ENCODE results near the gene SLC4A2. TPM values are rescaled to one million over a fixed set of nuclear protein-coding genes. Genes with fewer than 3 reads are reported as not detected.
A peak's percentile ranks its signal among the peaks of the same experiment; 100 is the strongest.

The SLC4A2 gene
- polyA plus RNA-seq, 3 donors = 21.6 to 132 (median 23.8) TPM

DNA sequence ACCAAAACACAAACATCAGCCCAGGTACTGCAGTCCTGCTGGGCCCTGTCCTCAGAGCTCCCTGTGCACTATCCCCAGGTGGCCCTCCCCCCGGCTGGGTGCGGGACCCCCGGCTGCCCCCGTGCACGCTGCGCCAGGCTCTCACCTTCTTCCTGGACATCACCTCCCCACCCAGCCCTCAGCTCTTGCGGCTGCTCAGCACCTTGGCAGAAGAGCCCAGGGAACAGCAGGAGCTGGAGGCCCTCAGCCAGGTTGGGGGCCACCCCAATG lies 49.4 kb upstream of the SLC4A2 start:
- H3K4me1 Mint-ChIP-seq = peaks cover 47% of the 10 kb centered on the region
- H3K4me3 Mint-ChIP-seq = no peak overlapping the region
- DNase-seq = no peak
- Histone ChIP-seq H3K4me3 (replicated peaks in 1 of 3; ENCODE audit: low read depth in 2 of 3, low read length in 3 of 3) (no peak overlapping the region), H3K4me1 (ENCODE audit: control insufficient read depth in 1 of 2, insufficient read depth in 2 of 2, low read length in 2 of 2) (peaks cover 34 to 52% of the 10 kb centered on the region in 2 donors), H2AFZ (ENCODE audit: insufficient read depth, low read depth, low read length, poor library complexity, severe bottlenecking) (peak overlapping the region; percentile 46), H3K9me3 (replicated peaks in 1 of 2; ENCODE audit: control insufficient read depth in 1 of 2, insufficient read depth in 1 of 2, low read length in 2 of 2) (peaks cover 0 to 4% of the 10 kb centered on the region in 2 donors), H3K27me3 (ENCODE audit: control insufficient read depth in 2 of 2, insufficient read depth in 2 of 2, low read length in 2 of 2) (peaks cover 2 to 43% of the 10 kb centered on the region in 2 donors), H3K79me2 (ENCODE audit: insufficient read depth, low read length) (no peaks in the 10 kb centered on the region), H3K36me3 (replicated peaks in 1 of 2; ENCODE audit: control insufficient read depth in 1 of 2, insufficient read depth in 2 of 2, low read length in 2 of 2) (no peaks in the 10 kb centered on the region), H3K27ac (ENCODE audit: low read depth in 1 of 2, low read length in 2 of 2) (no peak overlapping the region), H4K20me1 (ENCODE audit: insufficient read depth, low read length) (no peaks in the 10 kb centered on the region), H3K9ac (ENCODE audit: insufficient read depth, low read length, poor library complexity, severe bottlenecking) (no peak overlapping the region), H3K4me2 (replicated peaks; ENCODE audit: extremely low read depth, low read length, poor library complexity, severe bottlenecking) (no peak overlapping the region)
- peaks cover 47 to 73% (median 49%) of the 10 kb centered on the region in 3 donors for H3K27me3 Mint-ChIP-seq (ENCODE audit: low read depth in 3 of 3)
- H3K27ac Mint-ChIP-seq = no peak overlapping the region
- 46% methylated on average over 4 of the region's 7 CpGs for WGBS (ENCODE audit: insufficient coverage)
- TF ChIP-seq, protein P1, sequence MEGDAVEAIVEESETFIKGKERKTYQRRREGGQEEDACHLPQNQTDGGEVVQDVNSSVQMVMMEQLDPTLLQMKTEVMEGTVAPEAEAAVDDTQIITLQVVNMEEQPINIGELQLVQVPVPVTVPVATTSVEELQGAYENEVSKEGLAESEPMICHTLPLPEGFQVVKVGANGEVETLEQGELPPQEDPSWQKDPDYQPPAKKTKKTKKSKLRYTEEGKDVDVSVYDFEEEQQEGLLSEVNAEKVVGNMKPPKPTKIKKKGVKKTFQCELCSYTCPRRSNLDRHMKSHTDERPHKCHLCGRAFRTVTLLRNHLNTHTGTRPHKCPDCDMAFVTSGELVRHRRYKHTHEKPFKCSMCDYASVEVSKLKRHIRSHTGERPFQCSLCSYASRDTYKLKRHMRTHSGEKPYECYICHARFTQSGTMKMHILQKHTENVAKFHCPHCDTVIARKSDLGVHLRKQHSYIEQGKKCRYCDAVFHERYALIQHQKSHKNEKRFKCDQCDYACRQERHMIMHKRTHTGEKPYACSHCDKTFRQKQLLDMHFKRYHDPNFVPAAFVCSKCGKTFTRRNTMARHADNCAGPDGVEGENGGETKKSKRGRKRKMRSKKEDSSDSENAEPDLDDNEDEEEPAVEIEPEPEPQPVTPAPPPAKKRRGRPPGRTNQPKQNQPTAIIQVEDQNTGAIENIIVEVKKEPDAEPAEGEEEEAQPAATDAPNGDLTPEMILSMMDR (IDR thresholded peaks at IDR 0.05) = no peak
- H3K36me3 Mint-ChIP-seq = peaks cover 0 to 5% of the 10 kb centered on the region in 2 donors
- intact Hi-C loops (cut with micrococcal nuclease) = loop anchor here in 1 of 2 donors (5.0 kb wide), 1 partner anchor 102 kb away; no protein-coding TSS in a partner anchor
- H3K9me3 Mint-ChIP-seq = peaks cover 0 to 5% (median 0%) of the 10 kb centered on the region in 7 donors

DNA sequence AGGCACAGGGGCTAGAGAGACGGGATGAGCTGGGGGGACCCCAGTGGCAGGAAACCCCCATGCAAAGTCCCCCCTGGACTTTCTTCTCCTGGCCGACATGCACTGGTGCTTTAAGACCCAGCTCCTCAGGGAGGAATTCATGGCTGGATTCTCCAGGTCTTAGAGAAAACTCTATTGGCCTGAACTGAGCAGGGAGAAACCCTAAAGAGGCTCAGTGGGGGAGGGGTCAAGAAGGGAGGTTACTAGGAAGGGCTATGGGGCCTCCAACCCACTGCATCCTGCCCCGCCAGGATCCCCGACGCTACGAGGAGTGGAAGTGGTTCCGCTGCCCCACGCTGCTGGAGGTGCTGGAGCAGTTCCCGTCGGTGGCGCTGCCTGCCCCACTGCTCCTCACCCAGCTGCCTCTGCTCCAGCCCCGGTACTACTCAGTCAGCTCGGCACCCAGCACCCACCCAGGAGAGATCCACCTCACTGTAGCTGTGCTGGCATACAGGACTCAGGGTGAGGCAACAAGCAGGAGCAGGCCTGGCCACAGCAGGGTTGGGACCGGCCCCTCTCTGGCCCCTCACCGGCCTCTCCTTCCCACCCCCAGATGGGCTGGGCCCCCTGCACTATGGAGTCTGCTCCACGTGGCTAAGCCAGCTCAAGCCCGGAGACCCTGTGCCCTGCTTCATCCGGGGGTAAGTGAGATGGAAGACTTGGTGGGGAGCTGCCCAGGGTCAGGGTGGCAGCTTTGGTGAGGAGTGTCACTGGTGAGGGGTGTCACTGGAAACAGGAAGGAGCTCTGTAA lies 48.9 kb upstream of the SLC4A2 start:
- H3K9me3 Mint-ChIP-seq = peaks cover 0 to 5% (median 0%) of the 10 kb centered on the region in 7 donors
- Histone ChIP-seq H3K4me2 (replicated peaks; ENCODE audit: extremely low read depth, low read length, poor library complexity, severe bottlenecking) (peak overlapping the region; percentile 37), H3K27ac (ENCODE audit: low read depth in 1 of 2, low read length in 2 of 2) (peak overlapping the region in 1 of 2 donors; percentile 49), H2AFZ (ENCODE audit: insufficient read depth, low read depth, low read length, poor library complexity, severe bottlenecking) (peak overlapping the region; percentile 46), H3K9me3 (replicated peaks in 1 of 2; ENCODE audit: control insufficient read depth in 1 of 2, insufficient read depth in 1 of 2, low read length in 2 of 2) (peaks cover 0 to 4% of the 10 kb centered on the region in 2 donors), H3K4me3 (replicated peaks in 1 of 3; ENCODE audit: low read depth in 2 of 3, low read length in 3 of 3) (no peak overlapping the region), H3K9ac (ENCODE audit: insufficient read depth, low read length, poor library complexity, severe bottlenecking) (no peak overlapping the region), H3K79me2 (ENCODE audit: insufficient read depth, low read length) (no peaks in the 10 kb centered on the region), H3K36me3 (replicated peaks in 1 of 2; ENCODE audit: control insufficient read depth in 1 of 2, insufficient read depth in 2 of 2, low read length in 2 of 2) (no peaks in the 10 kb centered on the region), H3K27me3 (ENCODE audit: control insufficient read depth in 2 of 2, insufficient read depth in 2 of 2, low read length in 2 of 2) (peaks cover 2 to 43% of the 10 kb centered on the region in 2 donors), H4K20me1 (ENCODE audit: insufficient read depth, low read length) (no peaks in the 10 kb centered on the region), H3K4me1 (ENCODE audit: control insufficient read depth in 1 of 2, insufficient read depth in 2 of 2, low read length in 2 of 2) (peaks cover 35 to 57% of the 10 kb centered on the region in 2 donors)
- peaks cover 0 to 5% of the 10 kb centered on the region in 2 donors for H3K36me3 Mint-ChIP-seq
- H3K4me1 Mint-ChIP-seq = peaks cover 52% of the 10 kb centered on the region
- peak overlapping the region; percentile 9 to 59 for H3K4me3 Mint-ChIP-seq
- DNase-seq = peak in 2 of 3 donors; percentile 50 to 52
- intact Hi-C loops (cut with micrococcal nuclease) = loop anchor here in 1 of 2 donors (5.0 kb wide), 1 partner anchor 102 kb away; no protein-coding TSS in a partner anchor
- WGBS (ENCODE audit: insufficient coverage) = 25% methylated on average over 13 of the region's 18 CpGs
- TF ChIP-seq, protein P1 (IDR thresholded peaks at IDR 0.05) = no peak
- H3K27ac Mint-ChIP-seq = peak overlapping the region in 4 of 7 donors; percentile 5 to 82 (median 50)
- H3K27me3 Mint-ChIP-seq (ENCODE audit: low read depth in 3 of 3) = peaks cover 46 to 76% (median 47%) of the 10 kb centered on the region in 3 donors

Data from CD14-positive monocyte (primary cell).